Right cardiac atrium (tissue), 5 donors: ENCODE results near the gene SCN5A. TPM values are rescaled to one million over a fixed set of nuclear protein-coding genes. Genes with fewer than 3 reads are reported as not detected.

ENCODE experiments used
- ATAC-seq, 2 donors: fragments of 200-7000 bp; cut with Tn5 transposase; one replicate each; pipeline versions ENCODE4 v1.8.0 to v1.9.1; 2020; ENCODE audit warnings: moderate library complexity in 2 of 2, mild to moderate bottlenecking in 1 of 2
- DNase-seq, 3 donors: peaks; one replicate each; pipeline ENCODE4 v3.0.0-alpha.2; 2020
- H3K27ac ChIP-seq: one replicate; pipeline ENCODE4 v1.5.1; 2013; ENCODE audit warnings: mild to moderate bottlenecking, low read length, control low read depth, moderate library complexity
- H3K27me3 ChIP-seq: one replicate; pipeline ENCODE4 v1.6.1; 2013; ENCODE audit not compliant: control insufficient read depth, insufficient read depth
- H3K4me1 ChIP-seq: one replicate; pipeline ENCODE4 v1.6.1; 2013; ENCODE audit warnings: low read length; ENCODE audit not compliant: control insufficient read depth, insufficient read depth
- H3K4me3 ChIP-seq: one replicate; pipeline ENCODE4 v1.5.1; 2013; ENCODE audit warnings: low read length, control low read depth
- H3K9me3 ChIP-seq: one replicate; pipeline ENCODE4 v1.6.1; 2013; ENCODE audit warnings: low read length; ENCODE audit not compliant: control insufficient read depth
- WGBS: extraction: QIAGEN DNeasy Blood & Tissue Kit; methylation state at CpG from one replicate; pipeline ENCODE4 v1.1.7; 2013; 5-methylcytosine and 5-hydroxymethylcytosine counted together
- intact Hi-C, 4 donors: fragments of 100-400 bp; cut with DNase I; formaldehyde crosslinking; loops; one replicate each; pipeline versions ENCODE4 v1.11.0 to v1.14.0; 2022 to 2023
- polyA plus RNA-seq: library from polyadenylated mRNA; stranded (reverse); fragments of 200-250 nt; gene quantifications from one replicate; pipeline ENCODE4 v1.2.3, GENCODE V29; 2013
- total RNA-seq, 4 donors: library from RNA; stranded (reverse); fragmentation: NEBNext Ultra II Directional; extraction: Animal tissue kit (Norgen Biotek cat#: 25700); gene quantifications; one replicate each; pipeline ENCODE4 v1.2.1, GENCODE V29; 2021
- donor health status: healthy with polysubstance abuse.
- donor health status: DM: no; HTN: yes; CAD: no.
- donor health status: DM: no; HTN: no; CAD: no.
- donor health status: DM: no; HTN: yes; CAD: no; lungs with severe emphysema.
- donor health status: DM: yes; HTN: yes; CAD: no.

SCN5A gene
- total and polyA plus RNA-seq, 5 donors: 69.0 to 202 (median 134) TPM

GRCh38 chr3:38556640-38557358 lies 92.7 kb downstream of the SCN5A start:
- Histone ChIP-seq H3K4me1 (no peaks in the 10 kb centered on the region), H3K4me3 (no peak overlapping the region), H3K9me3 (no peaks in the 10 kb centered on the region), H3K27me3 (no peaks in the 10 kb centered on the region), H3K27ac (no peak overlapping the region)
- 78% methylated on average over 4 of the region's 4 CpGs for WGBS
- ATAC-seq (peak in 1 of 2 donors; percentile 34), DNase-seq (no peak)
- intact Hi-C loops: no loop called here

- H3K27me3 ChIP-seq: no peaks in the 10 kb centered on the region
- 88% methylated on average over 2 of the region's 2 CpGs for WGBS
- DNase-seq (no peak), ATAC-seq (no peak)
- no peaks in the 10 kb centered on the region for H3K9me3 ChIP-seq
- no peaks in the 10 kb centered on the region for H3K4me1 ChIP-seq
- no peak overlapping the region for H3K4me3 ChIP-seq
- intact Hi-C loops: no loop called here
- no peak overlapping the region for H3K27ac ChIP-seq
These were observed 93.6 kb downstream of the SCN5A start for GRCh38 chr3:38555926-38556325.

- intact Hi-C loops: no loop called here
- Histone ChIP-seq H3K27ac (no peak overlapping the region), H3K9me3 (no peaks in the 10 kb centered on the region), H3K27me3 (no peaks in the 10 kb centered on the region), H3K4me3 (no peak overlapping the region), H3K4me1 (no peaks in the 10 kb centered on the region)
- no peak for ATAC-seq
- WGBS: 83% methylated on average over 6 of the region's 6 CpGs
- no peak for DNase-seq
These were observed 94.2 kb downstream of the SCN5A start for GRCh38 chr3:38555149-38555840.

DNA sequence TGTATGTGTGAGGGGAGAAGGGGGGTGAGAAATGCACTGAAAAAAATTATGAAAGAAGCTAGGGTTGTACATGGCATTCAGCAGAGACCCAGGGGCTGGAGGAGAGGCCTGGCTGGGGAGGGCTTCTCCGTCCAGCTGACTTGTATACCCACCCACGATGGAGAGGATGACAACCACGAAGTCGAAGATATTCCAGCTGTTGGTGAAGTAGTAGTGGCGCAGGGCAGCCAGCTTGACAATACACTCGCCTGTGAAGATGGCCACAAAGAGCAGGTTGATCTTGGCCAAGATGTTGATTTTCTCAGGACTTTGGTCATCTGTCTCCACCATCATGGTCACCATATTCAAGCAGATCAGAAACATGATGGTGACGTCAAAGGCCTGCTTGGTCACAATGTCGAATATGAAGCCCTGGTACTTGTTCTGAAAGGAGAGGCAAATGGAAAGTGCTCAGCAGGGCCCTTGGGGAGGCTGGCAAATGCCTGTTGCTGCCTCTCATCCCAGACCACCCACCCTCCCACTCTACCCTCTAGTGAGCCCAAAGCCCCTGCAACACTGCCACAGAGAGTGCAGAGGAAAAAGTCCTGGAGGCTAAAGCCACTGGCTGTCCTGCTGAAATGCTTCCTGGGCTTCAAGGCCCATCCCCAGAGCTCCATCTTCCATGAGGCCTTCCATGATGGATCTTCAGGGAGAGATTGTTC lies 95.2 kb downstream of the SCN5A start:
- no peaks in the 10 kb centered on the region for H3K27me3 ChIP-seq
- H3K9me3 ChIP-seq: no peaks in the 10 kb centered on the region
- WGBS: 90% methylated on average over 8 of the region's 8 CpGs
- H3K27ac ChIP-seq: no peak overlapping the region
- DNase-seq (no peak), ATAC-seq (no peak)
- H3K4me3 ChIP-seq: no peak overlapping the region
- no peaks in the 10 kb centered on the region for H3K4me1 ChIP-seq
- intact Hi-C loops: no loop called here

DNA sequence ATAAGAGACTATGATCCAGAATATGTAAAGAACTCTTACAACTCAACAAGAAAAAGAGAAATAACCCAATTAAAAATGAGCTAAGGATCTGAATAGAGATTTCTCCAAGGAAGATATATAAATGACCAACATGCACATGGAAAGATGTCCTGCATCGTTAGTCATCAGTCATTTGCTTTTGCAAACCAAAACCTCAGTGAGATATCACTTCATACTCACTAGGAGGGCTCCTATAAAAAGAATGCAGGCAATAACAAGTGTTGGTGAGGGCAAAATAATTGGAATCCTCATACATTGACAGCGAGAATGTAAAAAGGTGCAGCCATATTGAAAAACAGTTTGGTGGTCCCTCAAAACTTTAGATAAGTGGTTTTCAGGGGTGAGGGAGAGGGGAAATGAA lies 96.4 kb downstream of the SCN5A start:
- H3K9me3 ChIP-seq: no peaks in the 10 kb centered on the region
- no peak for DNase-seq
- no peaks in the 10 kb centered on the region for H3K4me1 ChIP-seq
- no peak overlapping the region for H3K27ac ChIP-seq
- no peaks in the 10 kb centered on the region for H3K27me3 ChIP-seq
- ATAC-seq: no peak
- no peak overlapping the region for H3K4me3 ChIP-seq
- intact Hi-C loops: no loop called here
- WGBS: 83% methylated on average over 2 of the region's 2 CpGs

- Histone ChIP-seq H3K27ac (no peak overlapping the region), H3K9me3 (no peaks in the 10 kb centered on the region), H3K27me3 (no peaks in the 10 kb centered on the region), H3K4me1 (no peaks in the 10 kb centered on the region), H3K4me3 (no peak overlapping the region)
- ATAC-seq (no peak), DNase-seq (no peak)
- intact Hi-C loops: no loop called here
- WGBS: 77% methylated on average over 6 of the region's 6 CpGs
These were observed 97.1 kb downstream of the SCN5A start for GRCh38 chr3:38552364-38552763.

DNA sequence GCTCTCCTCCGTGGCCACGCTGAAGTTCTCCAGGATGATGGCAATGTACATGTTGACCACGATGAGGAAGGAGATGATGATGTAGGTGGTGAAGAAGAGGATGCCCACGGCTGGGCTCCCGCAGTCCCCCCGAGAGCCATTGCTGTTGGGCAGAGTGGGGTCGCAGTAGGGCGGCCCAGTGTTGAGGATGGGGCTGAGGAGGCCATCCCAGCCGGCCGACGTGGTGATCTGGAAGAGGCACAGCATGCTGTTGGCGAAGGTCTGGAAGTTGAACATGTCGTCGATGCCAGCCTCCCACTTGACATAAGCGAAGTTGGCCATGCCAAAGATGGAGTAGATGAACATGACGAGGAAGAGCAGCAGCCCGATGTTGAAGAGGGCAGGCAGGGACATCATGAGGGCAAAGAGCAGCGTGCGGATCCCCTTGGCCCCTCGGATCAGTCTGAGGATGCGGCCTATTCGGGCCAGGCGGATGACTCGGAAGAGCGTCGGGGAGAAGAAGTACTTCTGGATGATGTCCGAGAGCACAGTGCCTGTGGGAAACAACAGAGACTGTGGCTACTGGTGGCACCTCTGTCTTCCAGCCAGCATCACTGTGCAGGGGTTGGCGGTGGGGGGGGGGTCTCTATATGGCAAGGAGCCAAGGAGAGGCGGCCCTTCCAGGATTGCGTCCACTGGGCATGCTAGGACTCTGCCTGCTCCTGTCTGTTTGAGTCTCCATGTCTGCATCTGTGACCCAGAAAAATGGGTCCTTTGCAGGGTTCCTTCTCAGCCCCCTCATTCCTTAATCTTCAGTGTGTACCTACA lies 98.3 kb downstream of the SCN5A start:
- no peak for DNase-seq
- 96% methylated on average over 30 of the region's 30 CpGs for WGBS
- H3K4me3 ChIP-seq: no peak overlapping the region
- no peak overlapping the region for H3K27ac ChIP-seq
- ATAC-seq: no peak
- H3K9me3 ChIP-seq: no peaks in the 10 kb centered on the region
- intact Hi-C loops: no loop called here
- no peaks in the 10 kb centered on the region for H3K27me3 ChIP-seq
- no peaks in the 10 kb centered on the region for H3K4me1 ChIP-seq

GRCh38 chr3:38549957-38550840 lies 99.3 kb downstream of the SCN5A start:
- no peaks in the 10 kb centered on the region for H3K27me3 ChIP-seq
- DNase-seq: no peak

GRCh38 chr3:38549486-38549885 lies 100.0 kb downstream of the SCN5A start:
- Histone ChIP-seq H3K27ac (peak overlapping the region; percentile 5), H3K27me3 (no peaks in the 10 kb centered on the region), H3K4me1 (no peaks in the 10 kb centered on the region), H3K4me3 (no peak overlapping the region), H3K9me3 (no peaks in the 10 kb centered on the region)
- ATAC-seq (no peak), DNase-seq (no peak)
- 86% methylated on average over 7 of the region's 7 CpGs for WGBS
- intact Hi-C loops: no loop called here

More at GRCh38 chr3:38549957-38550840, 99.3 kb downstream of the SCN5A start:
- intact Hi-C loops: no loop called here
- no peak overlapping the region for H3K27ac ChIP-seq
- ATAC-seq: no peak
- H3K4me1 ChIP-seq: no peaks in the 10 kb centered on the region
- H3K4me3 ChIP-seq: no peak overlapping the region
- WGBS: 95% methylated on average over 33 of the region's 33 CpGs
- no peaks in the 10 kb centered on the region for H3K9me3 ChIP-seq

- Histone ChIP-seq H3K27me3 (no peaks in the 10 kb centered on the region), H3K4me3 (no peak overlapping the region), H3K27ac (peak overlapping the region; percentile 7), H3K4me1 (no peaks in the 10 kb centered on the region), H3K9me3 (no peaks in the 10 kb centered on the region)
- intact Hi-C loops: no loop called here
- WGBS: 67% methylated on average over 9 of the region's 9 CpGs
- DNase-seq: no peak
- ATAC-seq: peak in 1 of 2 donors; percentile 3
These were observed 100.4 kb downstream of the SCN5A start for GRCh38 chr3:38549082-38549481.
